Posterior vena cava (tissue), 2 donors: ENCODE results near the gene KAT6B. TPM values are rescaled to one million over a fixed set of nuclear protein-coding genes. Genes with fewer than 3 reads are reported as not detected.

Source experiments
- DNase-seq: peaks from one replicate; pipeline ENCODE4 v3.0.0-alpha.2; 2020; ENCODE audit warnings: low spot score
- intact Hi-C, 2 donors: fragments of 100-400 bp; cut with DNase I; formaldehyde crosslinking; loops; one replicate each; pipeline versions ENCODE4 v1.14.1 to v1.14.2; 2022 to 2023
- total RNA-seq, 2 donors: library from RNA; stranded (reverse); fragmentation: NEBNext Ultra II Directional; extraction: Animal tissue kit (Norgen Biotek cat#: 25700); gene quantifications; one replicate each; pipeline ENCODE4 v1.2.1, GENCODE V29; 2021
- donor health status: DM: yes; HTN: yes; CAD: no.
- donor health status: DM: yes; HTN: yes; CAD: no.

The KAT6B gene
- total RNA-seq, 2 donors from 2014 or later, result 34.7 to 35.0 TPM

GRCh38 chr10:74929197-74929596 lies 102.8 kb downstream of the KAT6B start:
- DNase-seq, result no peak
- intact Hi-C loops, result no loop called here

- no peak for DNase-seq
- intact Hi-C loops, result no loop called here
Measured at GRCh38 chr10:74930965-74931364, 104.6 kb downstream of the KAT6B start.

DNA sequence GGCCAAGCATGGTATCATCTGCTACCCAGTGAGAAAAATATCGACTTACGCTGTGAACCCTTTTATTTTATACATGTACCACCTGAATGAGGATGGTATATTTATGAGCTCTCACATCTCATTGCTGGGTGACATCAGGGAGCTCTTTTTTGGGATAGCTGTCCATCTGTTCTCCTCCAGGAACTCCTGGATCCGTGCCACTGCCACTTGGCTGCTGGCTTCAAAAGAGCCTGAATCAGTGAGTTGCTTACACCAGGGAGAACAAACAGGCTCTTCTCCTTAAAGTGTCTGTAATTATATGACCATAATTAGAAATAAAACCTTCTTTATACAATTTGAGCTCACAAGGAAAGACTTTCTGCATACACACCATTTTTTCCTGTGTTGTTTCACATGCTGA lies 106.2 kb downstream of the KAT6B start:
- no peak for DNase-seq
- intact Hi-C loops, result no loop called here

DNA sequence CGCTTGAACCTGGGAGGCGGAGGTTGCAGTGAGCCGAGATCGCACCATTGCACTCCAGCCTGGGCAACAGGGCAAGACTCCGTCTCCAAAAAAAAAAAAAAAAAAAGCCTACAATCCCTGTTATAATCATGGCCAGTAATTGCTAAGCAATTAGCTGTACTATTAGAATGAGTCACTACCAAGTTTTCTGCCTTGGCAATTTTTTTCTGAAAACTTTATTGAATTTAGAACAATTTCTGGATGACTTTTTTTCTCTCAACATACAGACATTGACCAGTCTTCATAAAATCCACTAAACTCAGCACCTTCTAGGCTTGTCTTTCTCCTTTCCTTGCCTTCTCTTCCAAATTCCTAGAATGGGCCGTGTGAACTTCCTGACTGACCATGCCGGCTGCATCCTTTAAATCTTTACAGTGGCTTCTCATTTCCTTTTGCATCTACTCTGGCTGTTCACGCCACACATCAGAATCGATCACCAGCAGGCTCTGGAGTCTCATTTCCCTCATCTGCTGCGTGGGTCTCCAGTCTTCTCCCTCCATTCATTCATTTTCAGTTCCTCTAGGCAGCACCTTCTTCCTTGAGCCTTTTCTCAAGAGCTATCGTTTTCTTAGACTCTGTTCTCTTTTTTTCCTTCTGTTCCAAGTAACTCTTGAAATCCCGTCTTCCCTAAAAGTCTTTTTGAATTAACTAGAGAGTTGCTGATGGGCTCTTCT lies 107.9 kb downstream of the KAT6B start:
- intact Hi-C loops, result no loop called here
- no peak for DNase-seq

GRCh38 chr10:74936577-74937265 lies 110.3 kb downstream of the KAT6B start:
- DNase-seq, result no peak

DNA sequence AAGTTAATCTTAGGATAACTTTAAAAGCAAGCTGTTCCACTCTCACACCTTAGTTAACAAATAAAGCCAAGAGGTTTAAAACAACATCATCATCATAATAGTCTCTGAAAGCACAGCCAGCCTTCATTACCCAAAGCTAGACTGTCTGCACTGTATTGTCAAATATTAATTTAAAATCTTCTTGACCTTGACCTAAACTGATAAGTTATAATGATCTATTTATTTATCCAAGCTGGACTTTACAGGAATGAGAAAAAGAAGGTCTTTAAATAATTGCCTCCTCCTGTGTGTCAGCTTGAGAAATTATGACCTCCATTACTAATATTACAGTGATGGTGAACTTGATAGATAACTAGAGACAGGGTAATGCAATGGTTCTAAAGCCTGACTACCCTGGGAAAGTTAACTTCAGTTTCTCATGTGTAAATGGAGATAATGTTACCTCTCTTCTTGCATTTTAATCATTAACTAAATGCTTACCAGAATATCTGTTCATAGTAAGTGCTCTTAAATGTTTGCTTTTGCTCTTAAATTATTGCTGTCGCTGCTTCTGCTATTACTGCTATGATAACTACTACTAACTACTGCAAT lies 111.0 kb downstream of the KAT6B start:
- intact Hi-C loops, result no loop called here
- DNase-seq, result no peak

More at GRCh38 chr10:74936577-74937265, 110.3 kb downstream of the KAT6B start:
- intact Hi-C loops, result no loop called here

DNA sequence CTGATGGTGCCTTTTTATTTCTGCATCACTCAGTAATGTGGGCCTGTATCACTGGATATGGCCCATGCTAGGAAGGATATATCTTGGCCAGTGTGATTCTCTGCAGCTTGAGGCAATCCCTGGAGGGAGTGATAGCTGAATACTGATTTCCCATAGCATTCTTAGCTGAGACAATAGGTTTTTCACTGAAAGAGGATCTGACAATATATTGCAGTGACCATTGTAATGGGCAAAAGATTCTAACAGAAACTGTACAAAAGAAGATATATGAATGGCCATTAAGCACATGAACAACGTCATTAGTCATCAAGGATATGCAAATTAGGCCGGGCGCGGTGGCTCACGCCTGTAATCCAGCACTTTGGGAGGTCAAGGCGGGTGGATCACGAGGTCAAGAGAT lies 117.8 kb downstream of the KAT6B start:
- intact Hi-C loops, result no loop called here
- no peak for DNase-seq

GRCh38 chr10:74947781-74948401 lies 121.5 kb downstream of the KAT6B start:
- intact Hi-C loops, result loop anchor here in 1 of 2 donors (2.0 kb wide), 1 partner anchor 57 kb away; no protein-coding TSS in a partner anchor
- DNase-seq, result no peak

DNA sequence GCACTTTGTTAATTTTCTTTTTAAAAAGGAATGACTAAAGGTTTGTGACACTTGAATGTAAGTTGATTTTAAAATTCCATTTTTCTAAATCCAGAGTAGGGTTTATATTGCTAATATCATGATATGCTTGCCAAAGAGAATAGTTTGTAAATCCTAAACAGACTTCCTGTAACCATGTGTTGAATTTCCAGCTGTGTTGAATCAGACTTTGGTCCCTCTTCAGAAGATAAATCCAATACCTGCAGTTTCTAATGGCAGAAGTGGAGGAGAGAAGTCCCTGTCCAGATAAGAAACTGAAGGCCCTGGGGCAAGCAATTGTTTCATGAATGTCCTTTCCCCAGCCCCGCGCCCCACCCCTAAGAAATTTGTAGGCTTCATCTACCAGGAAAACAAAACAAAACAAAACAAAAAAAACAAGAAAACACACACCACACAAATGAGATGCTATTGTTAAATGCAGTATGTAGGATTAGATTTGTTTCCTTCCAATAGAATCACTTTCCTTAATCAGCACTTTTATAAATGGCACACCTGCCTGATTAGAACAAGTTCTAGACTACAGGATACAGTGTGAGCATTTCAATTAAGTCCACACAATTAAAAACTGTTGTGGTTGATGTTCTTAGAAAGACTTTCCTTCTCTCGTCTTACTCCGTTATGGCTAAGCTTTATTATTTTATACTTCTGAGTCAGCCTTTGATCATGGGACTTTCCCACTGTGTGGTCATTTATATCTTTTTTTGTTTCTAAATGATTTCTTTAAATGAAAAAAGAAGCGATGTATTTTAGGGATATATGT lies 122.8 kb downstream of the KAT6B start:
- no peak for DNase-seq
- intact Hi-C loops, result loop anchor here in 1 of 2 donors (2.0 kb wide), 1 partner anchor 58 kb away; no protein-coding TSS in a partner anchor

DNA sequence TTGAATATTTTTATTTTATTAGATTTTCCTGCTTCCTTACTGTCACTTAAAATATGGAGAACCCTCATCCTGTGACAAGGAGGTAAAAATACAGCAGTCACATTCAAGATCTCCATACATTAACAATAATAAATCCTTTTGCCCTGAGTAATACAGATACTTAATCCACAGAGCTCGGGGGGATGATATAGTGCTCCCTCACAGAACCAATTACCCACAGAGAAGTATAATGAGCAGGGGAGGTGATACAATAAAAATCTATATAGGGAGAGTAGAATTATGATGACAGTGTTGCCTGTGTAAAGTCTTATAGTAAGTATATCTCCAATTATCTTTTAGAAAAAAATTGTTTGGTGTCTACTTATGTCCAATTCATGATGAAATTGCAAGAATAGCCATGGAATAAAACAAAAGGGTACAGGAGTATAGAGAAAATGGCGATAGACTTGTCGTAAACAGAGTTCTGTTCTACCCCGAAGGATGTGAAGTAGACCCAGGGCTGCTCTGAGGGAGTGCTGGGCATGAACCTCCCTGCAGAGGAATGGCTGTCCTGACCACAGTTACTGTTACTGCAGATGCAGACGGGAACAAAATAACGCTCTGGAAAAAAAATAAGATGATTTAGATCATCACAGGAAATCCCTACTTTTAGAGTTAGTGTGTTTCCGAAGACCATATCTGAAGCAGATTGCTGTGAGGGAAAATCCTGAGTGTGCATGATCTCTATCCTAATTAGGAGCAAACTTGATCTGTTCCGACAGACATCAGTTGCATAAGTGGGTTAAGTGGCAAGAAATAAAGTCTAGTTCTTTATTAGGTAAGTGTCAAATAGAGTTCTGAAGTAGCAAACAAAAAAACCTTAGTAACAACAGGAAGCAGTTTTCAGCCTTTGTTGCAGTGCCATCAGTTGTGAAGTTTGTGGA lies 123.7 kb downstream of the KAT6B start:
- intact Hi-C loops, result loop anchor here in 1 of 2 donors (2.0 kb wide), 1 partner anchor 59 kb away; no protein-coding TSS in a partner anchor
- no peak for DNase-seq

DNA sequence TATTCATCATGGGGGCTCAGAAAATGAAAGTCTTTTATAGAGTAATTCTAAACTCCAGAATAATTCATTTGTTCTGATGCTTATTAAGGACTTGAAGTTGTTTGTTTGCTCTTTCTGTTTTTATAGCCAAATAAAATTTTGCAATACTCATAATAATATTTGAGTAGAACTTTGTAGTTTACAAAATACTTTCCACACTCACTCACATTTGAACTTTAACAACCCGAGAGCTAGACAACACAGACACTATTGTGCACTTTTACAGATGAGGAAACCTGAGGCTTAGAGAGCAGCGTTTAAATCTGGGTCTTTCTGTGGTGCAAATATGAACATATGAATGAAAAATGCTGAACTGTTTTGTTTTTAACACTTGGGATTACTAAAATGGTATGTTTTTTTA lies 126.8 kb downstream of the KAT6B start:
- no peak for DNase-seq
- intact Hi-C loops, result no loop called here

GRCh38 chr10:74955796-74956195 lies 129.4 kb downstream of the KAT6B start:
- DNase-seq, result no peak
- intact Hi-C loops, result no loop called here

GRCh38 chr10:74956555-74957111 lies 130.2 kb downstream of the KAT6B start:
- no peak for DNase-seq
- intact Hi-C loops, result no loop called here

DNA sequence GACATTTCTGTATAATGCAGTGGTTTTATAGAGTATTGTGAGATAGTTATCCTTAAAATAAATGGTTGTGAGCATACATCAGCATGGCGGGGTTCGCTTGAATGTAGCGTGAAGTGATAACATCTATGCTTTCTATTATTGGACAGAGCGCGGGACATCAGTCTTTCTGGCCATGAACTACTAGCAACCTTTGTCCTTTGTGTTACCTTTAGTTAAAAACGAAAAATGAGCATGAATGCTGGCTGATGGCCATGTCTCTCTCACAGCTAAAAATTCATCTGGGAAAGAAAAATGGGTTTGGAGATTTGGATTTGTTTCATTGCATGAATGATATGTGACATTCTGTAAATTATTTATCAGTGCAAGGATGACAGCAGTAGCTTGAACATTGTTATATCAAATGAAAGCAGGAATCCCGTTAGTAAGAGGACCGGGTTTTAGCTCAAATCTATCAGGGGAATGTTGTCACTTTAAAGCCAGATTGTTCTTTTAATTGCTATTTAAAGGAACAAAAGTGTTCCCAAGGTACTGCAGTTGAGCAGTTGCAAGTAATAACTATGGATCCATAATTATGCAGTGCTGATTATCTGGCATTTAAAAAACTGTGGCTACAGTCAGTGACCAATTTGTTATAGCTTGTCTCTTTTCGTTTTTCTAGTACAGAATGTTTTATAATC lies 131.0 kb downstream of the KAT6B start:
- intact Hi-C loops, result no loop called here
- DNase-seq, result no peak

DNA sequence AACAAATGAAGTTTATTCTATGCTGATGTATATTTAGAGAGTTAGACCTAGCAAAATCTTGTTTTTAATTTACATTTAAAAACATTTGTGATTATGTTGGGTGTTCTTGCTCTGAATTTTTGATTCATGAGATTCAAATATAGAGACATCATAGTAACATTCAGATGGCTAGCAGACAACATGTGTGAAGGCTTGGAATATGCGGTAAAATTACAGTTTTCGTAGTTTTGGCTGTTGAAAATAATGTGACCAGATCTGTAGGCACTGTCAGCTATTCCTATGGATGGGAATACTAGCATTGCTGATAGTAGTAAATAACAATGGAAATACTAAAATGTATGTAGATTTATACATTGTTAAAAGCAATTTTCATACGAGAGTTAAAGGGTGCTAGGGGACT lies 131.9 kb downstream of the KAT6B start:
- intact Hi-C loops, result no loop called here
- no peak for DNase-seq

DNA sequence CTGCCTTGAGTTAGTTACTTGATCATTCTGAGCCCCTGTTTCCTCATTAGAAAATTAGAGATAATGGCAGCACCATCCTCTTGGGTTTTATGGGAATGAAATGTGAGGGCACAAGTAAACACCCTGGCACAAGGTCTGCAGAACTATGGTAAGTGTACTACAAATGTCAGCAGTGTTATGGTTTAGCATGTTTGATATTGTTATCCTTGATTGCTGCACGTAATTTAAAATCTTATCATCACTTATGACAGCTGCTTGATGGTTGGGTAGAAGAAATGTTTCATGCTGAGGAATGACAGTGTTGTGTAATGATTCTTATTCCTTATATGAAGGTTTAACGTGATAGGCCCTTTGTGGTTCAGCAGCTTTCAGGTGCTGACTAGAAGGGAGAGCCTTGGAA lies 134.3 kb downstream of the KAT6B start:
- intact Hi-C loops, result no loop called here
- no peak for DNase-seq

- intact Hi-C loops, result no loop called here
- DNase-seq, result no peak
Measured at GRCh38 chr10:74962517-74962916, 136.1 kb downstream of the KAT6B start.
